Endothelial cell of umbilical vein (primary cell): Measurements from ENCODE around the gene ANKRD23. TPM values are rescaled to one million over a fixed set of nuclear protein-coding genes. Genes with fewer than 3 reads are reported as not detected.

Experiments
- BruUV-seq: library from RNA; stranded (reverse); fragments of 400-500 nt; replicated peaks from 2 replicates; lab custom pipeline; 2021; lab: Mats Ljungman, UMichigan
- CTCF ChIA-PET: fragments of 300-600, 350-600 bp; sonication (Branson Sonifier 250); formaldehyde crosslinking; loops from one replicate; lab custom pipeline; 2021; ENCODE audit warnings: antibody characterized with exemption, inconsistent platforms; lab: Charles Lee
- POLR2A ChIA-PET: fragments of 300-600, 350-600 bp; sonication (Branson Sonifier 250); formaldehyde crosslinking; loops from one replicate; lab custom pipeline; 2021; ENCODE audit warnings: antibody characterized with exemption, inconsistent platforms; lab: Charles Lee
- DNase-seq: peaks from one replicate; pipeline ENCODE4 v3.0.0-alpha.2; 2011; ENCODE audit warnings: low read depth, low spot score
- FAIRE-seq: peaks from 2 replicates; lab custom pipeline; 2011; peaks lifted over from hg19 to GRCh38; lab: Jason Lieb, UNC
- H2AFZ ChIP-seq: 2 replicates; pipeline ENCODE4 v1.6.0; 2012; ENCODE audit warnings: low read depth, low read length, control low read depth, inconsistent platforms
- H3K27ac ChIP-seq: 2 replicates; pipeline ENCODE4 v1.5.1; 2011; ENCODE audit warnings: low read depth, mild to moderate bottlenecking, control low read depth, low read length, moderate library complexity; ENCODE audit not compliant: insufficient read depth
- H3K27me3 ChIP-seq, 2 experiments: 2 replicates each; pipeline versions ENCODE4 v1.6.0 to v1.6.1; 2011; ENCODE audit warnings: low read length in 2 of 2, mixed read lengths in 1 of 2; ENCODE audit not compliant: control insufficient read depth in 2 of 2, insufficient read depth in 2 of 2
- H3K36me3 ChIP-seq, 2 experiments: 2 replicates in 1 of 2; 3 replicates in 1 of 2; pipeline ENCODE4 v1.5.1; 2011; ENCODE audit warnings: low read length in 2 of 2, mild to moderate bottlenecking in 1 of 2, moderate library complexity in 1 of 2; ENCODE audit not compliant: control insufficient read depth in 2 of 2, insufficient read depth in 2 of 2; ENCODE audit errors: extremely low read depth in 1 of 2
- H3K4me1 ChIP-seq: 3 replicates; pipeline ENCODE4 v1.5.1; 2011; ENCODE audit warnings: mild to moderate bottlenecking, low read length; ENCODE audit not compliant: control insufficient read depth, insufficient read depth; ENCODE audit errors: extremely low read depth
- H3K4me2 ChIP-seq: 2 replicates; pipeline ENCODE4 v1.6.1; 2011; ENCODE audit warnings: low read length, control low read depth, mixed read lengths; ENCODE audit not compliant: insufficient read depth
- H3K4me3 ChIP-seq, 3 experiments: fragments of 200-600 bp in 1 of 3; sonication (generic), shearing (Covaris generic) in 1 of 3; replicated peaks in 1 of 3; 2 replicates each; pipeline ENCODE4 v1.5.1; 2011 to 2016; ENCODE audit warnings: control low read depth in 3 of 3, low read length in 3 of 3, mild to moderate bottlenecking in 2 of 3, inconsistent platforms in 1 of 3, low read depth in 1 of 3, moderate library complexity in 1 of 3; ENCODE audit not compliant: insufficient read depth in 1 of 3
- H3K79me2 ChIP-seq: 2 replicates; pipeline ENCODE4 v1.6.0; 2012; ENCODE audit warnings: low read length, inconsistent platforms; ENCODE audit not compliant: control insufficient read depth, insufficient read depth
- H3K9ac ChIP-seq: replicated peaks from 2 replicates; pipeline ENCODE3; 2011; ENCODE audit warnings: low read length, control low read depth; ENCODE audit not compliant: insufficient read depth; ENCODE audit errors: extremely low read depth
- H3K9me1 ChIP-seq: replicated peaks from 3 replicates; pipeline ENCODE4 v1.6.0; 2011; ENCODE audit warnings: mild to moderate bottlenecking, low read length; ENCODE audit not compliant: control insufficient read depth, insufficient read depth; ENCODE audit errors: extremely low read depth
- H3K9me3 ChIP-seq: replicated peaks from 2 replicates; pipeline ENCODE4 v1.5.1; 2012; ENCODE audit warnings: low read length, inconsistent platforms; ENCODE audit not compliant: control insufficient read depth, insufficient read depth
- H4K20me1 ChIP-seq: replicated peaks from 2 replicates; pipeline ENCODE3; 2011; ENCODE audit warnings: mild to moderate bottlenecking, low read length; ENCODE audit not compliant: control insufficient read depth, insufficient read depth; ENCODE audit errors: extremely low read depth
- CTCF ChIP-seq, 2 donors: IDR thresholded peaks; 1 replicate in 1 of 2; 2 replicates in 1 of 2; pipeline ENCODE4 v1.5.1; 2011; ENCODE audit warnings: low read length in 2 of 2, mild to moderate bottlenecking in 2 of 2, moderate library complexity in 2 of 2, control low read depth in 1 of 2, inconsistent platforms in 1 of 2, low read depth in 1 of 2; ENCODE audit not compliant: insufficient read depth in 1 of 2; ENCODE audit errors: extremely low read depth in 1 of 2
- EZH2 ChIP-seq: IDR thresholded peaks from 2 replicates; pipeline ENCODE4 v1.6.1; 2012; ENCODE audit warnings: borderline replicate concordance, low read depth, mild to moderate bottlenecking, moderate library complexity, low read length, inconsistent platforms; ENCODE audit not compliant: severe bottlenecking
- FOS ChIP-seq: IDR thresholded peaks from 2 replicates; pipeline ENCODE4 v1.6.1; 2011; ENCODE audit warnings: mild to moderate bottlenecking, low read length, moderate library complexity, borderline replicate concordance; ENCODE audit not compliant: insufficient read depth
- GATA2 ChIP-seq: IDR thresholded peaks from 2 replicates; pipeline ENCODE4 v1.7.0; 2011; ENCODE audit warnings: low read depth, mild to moderate bottlenecking, moderate library complexity, mixed read lengths, low read length; ENCODE audit not compliant: insufficient read length, insufficient read depth
- JUN ChIP-seq: IDR thresholded peaks from 2 replicates; pipeline ENCODE4 v1.6.1; 2011; ENCODE audit warnings: borderline replicate concordance, low read depth; ENCODE audit not compliant: insufficient read length, insufficient read depth
- MAX ChIP-seq: IDR thresholded peaks from 2 replicates; pipeline ENCODE4 v1.6.1; 2011; ENCODE audit not compliant: insufficient read depth, insufficient read length
- MYC ChIP-seq: IDR thresholded peaks from one replicate; pipeline ENCODE4 v1.6.1; 2011; ENCODE audit warnings: mild to moderate bottlenecking, low read depth, low read length
- POLR2A ChIP-seq: IDR thresholded peaks from 2 replicates; pipeline ENCODE4 v1.6.1; 2012; ENCODE audit warnings: low read depth, mild to moderate bottlenecking, control low read depth, low read length
- POLR2AphosphoS5 ChIP-seq: IDR thresholded peaks from 2 replicates; pipeline ENCODE4 v1.6.1; 2012; ENCODE audit warnings: low read depth, mild to moderate bottlenecking, control low read depth, low read length, moderate library complexity; ENCODE audit not compliant: insufficient read depth
- dilution Hi-C: fragments of 300-500 bp; cut with MboI; formaldehyde crosslinking; loops from one replicate; pipeline ENCODE4 v1.15.0; 2019; ENCODE audit warnings: low sequenced_read_pairs; ENCODE audit not compliant: extremely low pct_ligation_motif_present
- intact Hi-C: fragments of 100-400 bp; cut with micrococcal nuclease; formaldehyde crosslinking; loops from one replicate; pipeline ENCODE4 v1.10.0; 2022
- polyA plus RNA-seq, 4 experiments: library from polyadenylated mRNA; depleted of rRNA in 3 of 4; stranded (reverse) in 3 of 4; unstranded in 1 of 4; fragments of >200 nt; gene quantifications; 2 replicates each; pipeline versions ENCODE4 v1.2.1 to v1.2.3, GENCODE V29; 2011 to 2012; ENCODE audit warnings: missing spikeins in 1 of 4
- total RNA-seq: library from RNA; stranded (reverse); gene quantifications from 2 replicates; pipeline ENCODE4 v1.2.3, GENCODE V29; 2021

ANKRD23 gene
- total and polyA plus RNA-seq, 2 donors (not counting 3 experiments of a cell fraction or from before 2014, with no cell fraction given): 1.7 to 3.6 TPM

GRCh38 chr2:96860065-96861029, 16.5 kb upstream of the ANKRD23 start:
- FAIRE-seq (no peak), DNase-seq (no peak)
- BruUV-seq: no TSS peak
- Histone ChIP-seq H3K9me1 (no peaks in the 10 kb centered on the region), H3K9me3 (no peaks in the 10 kb centered on the region), H3K27ac (no peak overlapping the region), H4K20me1 (no peaks in the 10 kb centered on the region), H3K79me2 (peaks cover 3% of the 10 kb centered on the region), H3K4me2 (no peak overlapping the region), H2AFZ (no peak overlapping the region), H3K4me1 (peaks cover 13% of the 10 kb centered on the region), H3K4me3 (no peak overlapping the region), H3K36me3 (peaks cover 4 to 39% of the 10 kb centered on the region in 2 experiments), H3K27me3 (no peaks in the 10 kb centered on the region), H3K9ac (no peak overlapping the region)
- POLR2A ChIA-PET: interaction anchor here (0.6 kb wide), 1 partner anchor 46 kb away, joined by 6 read pairs; no protein-coding TSS in a partner anchor
- CTCF ChIA-PET: interaction anchor here (4.3 kb wide), 1 partner anchor 9 kb away, joined by 81 read pairs; the partner anchor contains the start of gene SEMA4C
- dilution Hi-C loops (no loop called here), intact Hi-C loops (no loop called here)
- TF ChIP-seq FOS (no peak), POLR2AphosphoS5 (no peak), JUN (no peak), MYC (no peak), CTCF (IDR thresholded peaks at IDR 0.05; ENCODE audit: extremely low read depth in 1 of 2, insufficient read depth in 1 of 2, low read depth in 1 of 2, low read length in 2 of 2) (no peak), GATA2 (no peak), MAX (no peak), POLR2A (no peak), EZH2 (no peak)
